ENCODE measurements around the gene DDRGK1.
"Not testable (repeated sequence)": the region's sequence is repeated elsewhere in the genome, so short reads cannot be mapped to it uniquely, and the experiment has no call there.

DDRGK1 gene

GRCh38 chr20:3163099-3164042 is 41.1 kb downstream of the DDRGK1 start:
- no peak for DNase-seq

- no peak for DNase-seq
These were observed 42.3 kb downstream of the DDRGK1 start for GRCh38 chr20:3162080-3162611.

- DNase-seq, result no peak
These were observed 43.0 kb downstream of the DDRGK1 start for GRCh38 chr20:3161316-3162079.

- DNase-seq, result no peak
These were observed 44.1 kb downstream of the DDRGK1 start for GRCh38 chr20:3160418-3160817.

- DNase-seq, result no peak
These were observed 45.5 kb downstream of the DDRGK1 start for GRCh38 chr20:3158968-3159431.

- no peak for DNase-seq
These were observed 46.7 kb downstream of the DDRGK1 start for GRCh38 chr20:3157817-3158216.

- peak; percentile 51 for DNase-seq
These were observed 47.5 kb downstream of the DDRGK1 start for GRCh38 chr20:3156811-3157619.

GRCh38 chr20:3152057-3152644 is 52.3 kb downstream of the DDRGK1 start:
- not testable (repeated sequence) for DNase-seq

- DNase-seq, result no peak
These were observed 53.6 kb downstream of the DDRGK1 start for GRCh38 chr20:3150908-3151307.

GRCh38 chr20:3146732-3147341 is 57.6 kb downstream of the DDRGK1 start:
- no peak for DNase-seq

- no peak for DNase-seq
These were observed 62.7 kb downstream of the DDRGK1 start for GRCh38 chr20:3141757-3142156.
